HG03103 (cell line): Measurements from ENCODE around the gene WBP11.
A peak's percentile ranks its signal among the peaks of the same experiment; 100 is the strongest.

Experiments
- ATAC-seq: cut with Tn5 transposase; IDR thresholded peaks from one replicate; pipeline ENCODE4 v1.9.1; 2021; ENCODE audit warnings: low read depth; ENCODE audit not compliant: unreplicated experiment

The WBP11 gene

DNA sequence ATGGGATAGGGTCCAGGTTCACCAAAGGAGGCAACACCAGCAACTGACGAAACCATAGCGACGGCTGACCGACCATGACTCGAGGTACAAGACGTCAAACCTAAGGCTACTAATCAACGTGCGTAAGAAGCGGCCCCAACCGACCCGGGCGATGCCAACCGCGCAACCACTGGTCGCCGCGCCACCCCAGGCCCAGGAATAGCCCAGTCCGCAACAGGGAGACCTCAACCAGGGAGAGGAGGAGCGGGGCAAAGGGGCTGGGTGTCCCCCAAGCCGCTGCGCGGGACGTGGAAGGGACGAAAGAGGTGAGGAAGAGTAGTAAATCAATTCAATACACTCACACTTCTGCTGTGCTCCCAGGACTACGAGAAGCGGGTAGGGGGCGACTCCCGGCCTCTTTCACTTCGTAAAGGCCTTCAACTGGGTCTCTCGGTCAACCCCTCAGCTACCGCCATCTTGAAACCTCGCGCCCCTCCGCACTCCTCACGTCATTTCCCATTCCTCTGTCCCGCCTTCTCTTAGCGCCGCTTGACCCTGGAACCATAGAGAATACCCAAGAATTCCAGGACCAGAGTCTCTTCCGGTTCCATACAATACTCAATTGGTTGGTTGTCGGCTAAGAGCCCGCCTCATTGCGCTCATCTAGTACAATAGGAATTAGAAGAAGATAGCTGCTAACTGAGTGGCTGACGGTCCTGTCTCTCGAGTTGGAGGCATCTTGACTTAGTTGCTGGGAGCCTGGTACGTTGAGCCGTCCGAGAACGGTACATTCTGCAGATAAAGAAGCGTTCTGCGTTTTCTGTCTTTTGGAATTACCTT lies at the start of gene WBP11, which contains the start of gene C12orf60:
Gene WBP11, minus strand, starts transcription at position 468 of the 819 bp plus-strand sequence. CDS start 2,095 bp downstream, outside the sequence.
Gene C12orf60, plus strand, starts transcription at position 660 of the 819 bp plus-strand sequence. CDS start 19,266 bp downstream, outside the sequence.
- ATAC-seq: peak; percentile 99

DNA sequence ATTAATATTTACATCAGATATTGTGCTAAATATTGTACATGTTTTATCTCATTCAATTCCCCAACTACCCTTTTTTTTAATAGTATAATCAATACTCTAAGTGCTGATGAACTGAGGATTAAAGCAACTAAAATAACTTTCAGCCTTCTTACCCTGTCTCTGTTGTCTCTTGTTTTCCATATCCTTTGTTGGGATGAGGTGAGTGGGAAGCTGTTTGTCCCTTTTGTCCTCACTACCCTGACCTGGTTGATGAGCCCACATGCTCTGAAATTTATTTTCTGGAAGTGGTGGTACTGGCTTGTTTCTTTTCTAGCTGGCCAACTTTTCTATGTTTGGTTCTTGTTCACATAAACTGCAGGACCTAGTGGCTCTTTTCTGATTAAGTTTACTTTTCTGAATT lies 49.6 kb upstream of the WBP11 start:
- ATAC-seq: no peak

DNA sequence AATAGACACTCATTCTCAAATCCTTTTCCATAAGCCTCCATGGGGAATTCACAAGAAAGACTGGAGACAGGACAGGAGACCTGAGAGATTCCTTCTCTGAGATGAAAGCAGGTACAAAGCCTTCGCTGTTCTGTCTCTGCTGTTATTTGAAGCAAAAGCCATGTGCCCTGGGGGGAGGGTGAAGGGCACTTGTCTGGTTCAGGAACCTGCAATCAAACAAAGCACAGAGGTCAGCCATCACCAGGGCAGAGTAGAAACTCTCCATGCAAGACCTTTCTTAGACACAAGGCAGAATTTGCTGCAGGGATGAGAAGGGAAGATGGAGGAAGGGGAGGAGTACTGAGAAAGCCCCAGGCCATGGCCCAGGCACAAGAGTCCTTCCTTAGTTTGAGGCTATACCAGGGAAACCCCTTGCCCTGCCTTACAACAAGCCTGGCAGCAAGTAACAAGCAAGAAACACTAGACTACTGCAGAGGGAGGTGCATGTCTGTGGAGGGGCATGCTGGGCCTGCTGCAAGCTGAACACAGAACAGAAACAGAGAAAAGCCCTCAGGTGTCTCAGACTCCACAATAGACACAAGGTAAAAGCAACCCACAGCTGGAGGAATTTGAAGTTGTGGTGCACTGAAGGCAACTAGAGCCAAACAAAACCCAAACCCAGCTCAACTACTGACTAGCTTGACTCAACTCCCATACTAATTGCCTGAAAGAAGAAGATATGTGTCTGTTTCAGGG lies 47.8 kb upstream of the WBP11 start:
- ATAC-seq: peak; percentile 63

DNA sequence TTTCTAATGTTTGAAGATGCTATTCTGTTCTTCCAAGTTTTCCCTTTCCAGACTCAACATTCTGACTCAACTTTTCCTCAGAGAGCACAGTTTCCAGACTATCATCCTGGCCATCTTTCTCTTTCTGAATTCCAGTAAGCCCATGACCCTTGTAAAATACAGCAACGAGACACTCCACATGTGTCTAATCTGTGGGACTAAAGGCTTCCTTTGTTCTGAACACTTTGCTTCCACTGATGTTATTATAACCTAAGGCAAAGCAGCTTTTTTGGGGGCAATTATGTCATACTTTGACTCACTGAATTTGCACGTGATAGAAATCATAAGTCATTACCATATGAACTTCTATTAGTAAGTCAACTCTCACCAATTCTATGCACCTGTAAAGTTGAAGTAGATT lies 46.4 kb upstream of the WBP11 start:
- ATAC-seq: no peak

DNA sequence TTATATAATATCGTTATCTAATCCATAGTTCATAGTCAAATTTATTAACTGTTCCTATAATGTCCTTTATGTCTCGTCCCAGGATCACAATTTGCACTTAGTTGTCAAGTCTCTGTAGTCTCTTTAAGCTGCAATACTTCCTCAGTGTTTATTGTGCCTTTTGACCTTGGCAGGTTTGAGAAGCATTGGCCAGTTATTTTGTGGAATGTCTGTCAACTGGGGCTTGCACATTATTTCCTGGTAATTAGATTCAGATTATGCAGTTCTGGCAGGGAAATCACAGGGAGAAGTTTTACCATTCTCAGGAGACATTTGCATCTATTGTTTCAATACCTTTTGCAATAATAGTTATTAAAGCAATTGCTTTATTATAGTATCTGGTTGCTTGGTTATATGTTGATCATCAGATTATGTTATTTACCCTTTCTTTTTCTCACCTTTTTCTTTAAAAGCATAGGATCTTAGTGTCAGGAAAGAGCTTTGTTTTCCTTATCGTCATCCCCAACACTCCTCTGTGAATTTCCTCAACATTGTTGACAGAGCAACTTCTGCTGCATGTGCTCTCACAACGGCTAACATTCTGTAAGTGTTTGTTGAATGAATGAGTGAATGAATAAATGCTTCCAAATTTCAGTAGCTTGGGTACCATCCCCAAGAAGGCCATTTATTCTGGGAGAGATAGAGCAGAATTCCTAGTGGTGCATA lies 43.8 kb upstream of the WBP11 start:
- no peak for ATAC-seq

DNA sequence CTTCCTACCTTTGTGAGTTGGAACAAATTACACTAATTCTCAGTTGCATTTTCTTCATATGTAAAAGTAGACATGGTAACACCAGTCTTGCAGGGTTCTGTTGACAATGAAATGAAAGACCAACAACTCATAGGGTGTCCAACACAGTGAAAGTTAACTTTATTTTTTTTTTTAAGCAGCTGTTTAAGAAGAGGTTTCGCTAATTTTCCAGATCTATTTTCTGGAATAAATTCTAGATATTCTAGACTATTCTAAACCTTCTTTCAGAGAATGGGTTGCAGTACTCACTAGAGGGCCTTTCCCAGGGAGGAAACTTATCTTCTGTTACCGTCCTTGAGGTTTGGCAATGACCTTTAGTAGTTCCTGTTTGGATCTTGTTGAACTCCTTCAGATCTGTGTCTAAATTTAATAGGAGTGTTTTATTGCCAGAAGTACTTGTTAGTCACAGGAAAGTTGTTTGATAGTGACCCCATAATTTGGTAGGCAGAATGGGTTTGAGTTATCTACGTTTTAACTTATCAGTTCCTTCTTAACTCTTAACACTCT lies 42.8 kb upstream of the WBP11 start:
- ATAC-seq: no peak

DNA sequence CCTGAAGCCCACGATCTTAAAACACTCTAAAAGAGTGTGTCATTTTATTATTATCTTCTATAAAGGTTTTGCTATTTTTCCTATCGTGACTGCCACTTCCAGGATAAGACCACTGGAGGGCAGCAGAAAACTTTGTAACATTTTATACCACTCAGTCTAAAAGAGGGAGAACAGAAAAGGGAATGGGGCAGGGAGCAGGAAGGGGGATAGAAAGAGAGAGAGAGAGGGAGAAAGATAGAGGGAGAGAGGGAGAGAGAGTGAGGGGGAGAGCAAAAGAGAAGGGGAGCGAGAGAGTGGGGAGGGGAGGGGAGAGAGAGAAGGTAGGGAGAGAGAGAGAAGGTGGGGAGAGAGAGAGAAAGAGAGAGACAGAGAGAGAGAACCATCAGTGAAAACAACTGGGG lies 42.1 kb upstream of the WBP11 start:
- no peak for ATAC-seq

DNA sequence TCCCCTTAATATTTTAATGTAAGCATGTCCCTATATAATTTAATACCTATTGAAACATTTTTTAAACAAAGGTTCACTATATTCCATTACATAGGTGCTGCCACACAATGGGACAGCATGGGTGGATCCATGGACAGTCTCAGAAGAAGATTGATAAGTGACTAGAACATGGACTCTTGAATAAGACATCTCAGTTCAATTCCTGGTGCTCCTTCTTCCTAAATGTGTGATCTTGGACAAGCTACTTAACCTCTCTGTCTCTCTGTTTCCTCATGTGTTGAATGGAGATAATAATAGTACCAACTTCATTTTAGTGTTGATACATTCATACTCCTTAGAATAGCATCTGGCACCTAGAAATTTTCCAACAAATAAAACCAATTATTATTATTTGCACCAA lies 41.1 kb upstream of the WBP11 start:
- ATAC-seq: no peak

DNA sequence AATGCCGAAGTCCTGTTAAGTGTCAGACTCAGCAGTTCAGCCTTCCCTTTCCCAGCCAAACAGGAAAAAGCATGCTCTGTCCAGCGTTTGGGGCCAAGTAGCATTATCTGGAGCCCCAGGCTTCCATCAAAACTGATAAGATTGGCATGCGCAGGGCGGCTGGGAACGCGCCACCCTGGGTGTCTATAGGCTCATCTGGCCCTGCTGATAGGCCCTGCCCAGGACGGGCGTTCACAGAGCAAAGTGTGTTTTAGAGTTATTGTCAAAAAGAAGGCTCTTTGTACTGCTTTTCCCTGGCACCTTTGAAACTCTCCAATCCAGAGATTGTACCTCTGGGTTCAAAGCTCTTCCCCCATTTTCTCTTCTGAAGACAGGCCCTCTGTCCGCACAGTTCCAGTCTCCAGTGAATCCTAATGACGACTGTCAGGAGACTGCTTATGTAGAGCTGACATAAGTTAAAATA lies 40.2 kb upstream of the WBP11 start, which contains the start of gene ART4:
Gene ART4, minus strand, starts transcription at position 102 of the 463 bp plus-strand sequence. CDS start 413 bp downstream, outside the sequence.
- no peak for ATAC-seq

DNA sequence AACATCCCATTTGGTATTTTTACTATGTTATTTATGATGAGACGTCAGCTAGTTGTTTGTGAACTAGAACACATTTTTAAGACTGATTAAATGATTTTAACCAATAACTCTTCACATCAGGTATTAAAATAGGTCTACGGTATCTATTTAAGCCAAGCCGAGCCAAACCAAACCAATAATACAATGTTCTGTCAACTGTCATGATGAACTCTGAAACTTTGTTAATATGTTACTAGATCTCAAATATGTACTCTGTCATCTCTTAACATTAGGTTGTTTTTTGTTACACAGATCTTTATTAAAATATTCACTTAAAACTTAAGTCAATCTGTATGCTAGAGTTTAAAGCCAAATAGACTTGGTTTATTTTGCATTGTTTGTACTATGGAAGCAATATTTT lies 39.0 kb upstream of the WBP11 start:
- no peak for ATAC-seq

DNA sequence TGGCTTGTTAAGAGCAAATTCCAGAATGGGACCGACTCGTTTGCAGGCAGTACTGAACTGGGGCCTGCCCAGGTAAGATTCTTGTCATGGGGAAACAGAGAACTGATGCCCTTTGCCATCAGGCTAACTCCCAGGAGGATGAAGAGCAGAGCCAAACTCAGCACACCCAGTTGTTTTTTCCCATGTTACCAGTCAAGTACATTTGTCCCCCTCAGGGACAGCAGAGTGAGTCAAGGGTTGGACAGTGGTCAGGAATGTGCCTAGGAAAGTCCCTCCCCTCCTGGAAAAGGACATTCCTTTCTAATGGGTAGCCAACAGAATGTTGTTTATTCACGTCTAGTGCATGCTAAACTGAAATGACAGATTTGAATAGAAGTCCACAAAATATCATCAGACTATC lies 38.5 kb upstream of the WBP11 start:
- ATAC-seq: no peak

DNA sequence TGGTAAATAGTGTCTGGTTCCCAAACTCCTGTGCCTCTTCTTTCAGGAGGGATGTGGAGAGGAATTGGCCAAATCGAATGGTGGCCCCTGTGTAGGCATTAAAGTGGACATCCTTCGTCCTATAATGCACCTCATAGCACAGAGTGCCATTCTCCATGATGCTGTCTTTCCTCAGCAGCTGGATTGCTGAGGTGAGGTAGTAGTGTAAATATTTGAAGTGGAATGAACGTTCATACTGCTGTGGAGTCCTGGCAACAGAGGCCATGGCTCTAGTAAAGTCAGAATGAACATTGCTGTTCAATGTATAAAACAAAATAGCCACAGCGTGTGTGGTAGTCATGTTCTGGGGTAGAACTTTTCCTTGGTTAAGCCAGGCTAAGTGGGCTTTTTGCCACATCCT lies 37.3 kb upstream of the WBP11 start:
- ATAC-seq: no peak

DNA sequence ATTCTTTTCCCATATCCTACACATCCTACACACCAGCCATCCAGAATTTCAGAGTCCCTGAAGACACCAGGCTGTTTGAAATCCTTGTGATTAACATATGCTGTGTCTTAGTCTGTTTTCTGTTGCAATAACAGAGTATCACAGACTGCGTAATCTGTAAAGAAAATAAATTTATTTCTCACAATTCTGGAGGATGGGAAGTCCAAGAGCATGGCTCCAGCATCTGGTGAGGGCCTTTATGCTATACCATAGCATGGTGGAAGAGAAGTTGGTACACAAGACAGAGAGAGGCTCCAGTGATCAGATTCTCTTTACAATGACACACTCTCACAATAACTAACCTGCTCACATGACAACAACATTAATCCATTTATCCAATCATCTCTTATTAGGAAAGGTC lies 36.0 kb upstream of the WBP11 start:
- no peak for ATAC-seq

DNA sequence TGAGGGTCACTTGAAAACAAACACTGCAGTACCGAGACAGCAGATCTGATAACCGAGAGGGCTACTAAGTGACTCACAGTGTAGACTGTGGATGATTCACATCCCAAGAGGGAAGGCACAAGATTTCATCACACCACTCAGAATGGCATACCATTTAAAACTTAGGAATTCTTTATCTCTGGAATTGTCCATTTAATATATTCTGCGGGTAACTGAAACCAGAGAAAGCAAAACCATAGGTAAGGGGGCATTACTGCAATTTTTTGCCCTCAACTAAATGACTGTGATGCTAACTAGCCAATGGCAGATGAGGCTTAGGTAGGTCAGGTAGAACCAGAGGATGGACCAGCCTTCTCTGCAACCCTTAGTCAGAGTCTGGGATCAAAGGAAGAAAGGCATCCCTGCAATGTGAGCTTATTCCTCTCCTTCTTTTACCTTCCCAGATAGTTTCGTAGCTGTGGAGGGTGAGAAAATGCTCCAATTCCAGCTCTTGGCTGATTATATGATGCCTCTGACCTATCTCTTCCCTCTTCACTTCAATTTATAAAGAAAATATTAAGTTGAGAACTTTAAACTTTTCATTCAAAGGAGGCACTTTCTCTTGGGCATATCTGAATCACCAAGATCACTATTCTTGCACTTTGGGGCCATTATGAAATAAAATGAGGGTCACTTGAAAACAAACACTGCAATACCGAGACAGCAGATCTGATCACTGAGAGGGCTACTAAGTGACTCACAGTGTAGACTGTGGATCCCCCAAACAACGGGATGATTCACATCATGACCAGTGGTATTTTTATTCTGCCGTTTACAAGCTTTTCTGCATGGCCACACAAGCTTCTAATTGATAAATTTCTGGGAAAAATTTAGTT lies 33.3 kb upstream of the WBP11 start:
- no peak for ATAC-seq

DNA sequence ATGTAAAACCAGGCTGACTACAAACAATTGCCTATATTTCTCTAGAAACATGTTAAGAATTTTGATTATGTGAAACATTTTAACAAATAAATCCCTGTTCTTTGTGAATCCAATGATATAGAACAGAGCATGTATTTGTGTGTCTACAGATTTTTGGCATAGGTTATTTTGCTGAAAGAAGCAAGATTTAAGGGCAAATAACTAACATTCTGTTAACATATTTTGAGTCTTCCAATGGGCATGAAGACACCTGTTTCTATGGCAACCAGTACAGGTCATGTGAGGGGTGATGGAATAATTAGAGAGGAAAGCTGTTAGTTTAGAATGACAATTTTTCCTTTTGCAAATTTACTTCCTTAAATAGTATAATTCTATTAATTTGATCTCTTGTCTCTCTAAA lies 31.2 kb upstream of the WBP11 start:
- ATAC-seq: no peak

DNA sequence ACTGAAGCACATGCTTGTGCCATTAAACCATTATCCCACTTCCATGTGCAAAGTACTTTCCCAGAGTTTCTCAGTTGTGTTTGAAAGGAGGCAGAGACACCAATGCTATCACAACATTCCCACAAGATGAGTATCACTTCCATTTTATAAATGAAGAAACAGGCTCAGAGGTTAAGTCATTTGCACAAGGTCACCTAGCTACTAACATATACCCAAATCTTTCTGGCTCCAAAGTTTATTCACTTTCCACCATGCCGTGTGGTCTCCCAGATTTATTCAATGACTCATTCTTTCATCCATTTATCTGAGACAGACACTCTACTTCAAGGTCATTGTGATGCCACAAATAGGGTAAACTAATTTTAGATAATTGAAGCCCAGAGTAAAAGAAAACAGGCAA lies 30.7 kb upstream of the WBP11 start:
- ATAC-seq: no peak

DNA sequence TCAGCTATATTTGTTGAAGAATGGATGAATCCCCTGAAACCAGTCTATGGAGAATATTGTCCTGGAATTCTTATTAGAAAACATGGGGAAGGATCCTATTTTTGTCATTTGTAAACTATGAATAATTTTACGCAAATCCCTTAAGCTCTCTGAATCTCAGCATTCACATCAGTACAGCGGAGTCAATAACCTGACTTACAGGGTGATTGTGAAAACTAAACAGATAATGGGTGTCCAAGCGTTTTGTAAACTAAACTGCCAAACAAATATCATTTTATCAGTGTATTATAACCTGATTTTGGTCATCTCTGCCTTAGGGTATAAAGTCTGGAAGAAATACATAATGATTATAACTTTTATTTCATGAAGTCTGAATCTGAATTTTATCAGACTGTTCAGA lies 30.1 kb upstream of the WBP11 start:
- ATAC-seq: no peak

DNA sequence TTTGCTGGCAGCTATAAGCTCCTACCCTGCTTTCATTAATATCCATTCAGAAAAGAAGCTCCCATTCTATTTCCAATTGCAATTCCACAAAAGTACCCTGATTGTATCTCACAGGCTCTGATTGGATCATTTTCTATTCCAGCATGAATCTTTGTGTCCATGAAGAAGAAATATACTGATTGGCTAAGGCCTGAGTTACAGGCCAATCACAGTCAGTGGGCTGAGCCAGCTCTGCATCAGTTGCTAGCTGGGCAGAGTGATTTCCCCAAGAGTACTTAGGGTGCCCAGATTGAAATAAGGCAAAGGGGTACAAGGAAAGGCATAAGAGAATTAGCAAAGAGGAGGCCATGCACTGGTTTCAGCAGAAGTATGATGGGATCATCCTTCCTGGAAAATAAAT lies 25.6 kb upstream of the WBP11 start:
- ATAC-seq: peak; percentile 73

DNA sequence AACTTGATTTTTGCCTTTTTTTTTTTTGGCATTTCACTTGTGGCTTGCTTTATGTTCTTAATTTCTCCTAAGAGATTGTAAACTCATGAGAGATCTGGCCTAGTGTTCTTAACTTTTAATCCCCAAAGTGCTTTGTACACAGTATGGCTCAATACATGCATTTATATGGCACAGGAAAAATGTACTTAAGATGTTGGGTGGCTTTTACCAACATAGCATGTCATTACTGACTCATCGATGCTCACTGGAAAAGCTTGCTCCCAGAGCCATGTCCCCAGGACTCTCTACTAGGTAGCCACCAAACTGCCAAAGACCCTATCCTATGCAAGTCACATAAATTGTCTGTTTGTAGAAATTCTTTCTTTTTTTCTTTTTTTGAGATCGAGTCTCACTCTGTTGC lies 23.8 kb upstream of the WBP11 start:
- ATAC-seq: no peak

DNA sequence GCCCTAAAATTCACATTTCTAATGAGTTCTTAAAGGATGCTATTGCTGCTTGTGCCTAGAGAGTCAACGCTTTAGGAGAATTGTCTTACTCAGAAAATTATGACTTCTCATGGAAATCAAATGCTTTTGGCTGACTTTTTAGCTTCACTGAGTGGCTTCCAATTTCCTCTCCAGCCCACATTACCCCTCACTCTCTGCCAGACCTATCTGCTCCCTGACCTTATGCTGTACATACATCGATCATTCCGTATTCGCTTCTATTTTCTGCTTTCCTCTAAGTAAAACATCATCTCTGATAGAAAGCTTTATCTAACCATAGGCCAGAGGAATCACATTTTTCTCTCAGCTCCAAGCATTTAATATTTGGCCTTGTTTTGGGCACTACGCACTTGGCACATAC lies 23.2 kb upstream of the WBP11 start:
- ATAC-seq: no peak
